GM23338 (cell line): ENCODE data around the gene TMPRSS11D. TPM values are rescaled to one million over a fixed set of nuclear protein-coding genes. Genes with fewer than 3 reads are reported as not detected.

Source experiments
- ATAC-seq: fragments of 200-7000 bp; cut with Tn5 transposase; 3 replicates; pipeline ENCODE4 v1.9.1; 2020
- DNase-seq: peaks from one replicate; pipeline ENCODE4 v3.0.0-alpha.2; 2015; ENCODE audit warnings: low spot score
- H2AFZ ChIP-seq: fragments of 200-600 bp; sonication (generic); 2 replicates; pipeline ENCODE4 v1.8.0; 2016; ENCODE audit warnings: antibody characterized with exemption, mild to moderate bottlenecking, moderate library complexity
- H3F3A ChIP-seq: fragments of 200-600 bp; sonication (generic); replicated peaks from 2 replicates; pipeline ENCODE4 v1.8.0; 2017; ENCODE audit warnings: antibody characterized with exemption, mixed run types, low read depth
- H3K27ac ChIP-seq: fragments of 200-600 bp; sonication (generic); 2 replicates; pipeline ENCODE4 v1.6.1; 2016; ENCODE audit warnings: low read depth
- H3K27me3 ChIP-seq: fragments of 200-600 bp; sonication (generic); 2 replicates; pipeline ENCODE4 v1.8.0; 2016; ENCODE audit warnings: mild to moderate bottlenecking, mixed run types, moderate library complexity; ENCODE audit not compliant: insufficient read depth
- H3K36me3 ChIP-seq: fragments of 200-600 bp; sonication (generic); 2 replicates; pipeline ENCODE4 v1.8.0; 2016; ENCODE audit warnings: mild to moderate bottlenecking; ENCODE audit not compliant: insufficient read depth
- H3K4me1 ChIP-seq: fragments of 200-600 bp; sonication (generic); 2 replicates; pipeline ENCODE4 v1.8.0; 2016; ENCODE audit warnings: mild to moderate bottlenecking, moderate library complexity; ENCODE audit not compliant: insufficient read depth
- H3K4me2 ChIP-seq: fragments of 200-600 bp; sonication (generic); 2 replicates; pipeline ENCODE4 v1.7.1; 2017; ENCODE audit warnings: mixed run types
- H3K4me3 ChIP-seq: fragments of 200-600 bp; sonication (generic); 2 replicates; pipeline ENCODE4 v1.6.1; 2016; ENCODE audit warnings: mixed run types
- H3K79me2 ChIP-seq: fragments of 200-600 bp; sonication (generic); replicated peaks from 2 replicates; pipeline ENCODE4 v1.8.0; 2017; ENCODE audit warnings: mild to moderate bottlenecking; ENCODE audit not compliant: insufficient read depth
- H3K9me2 ChIP-seq: fragments of 200-600 bp; sonication (generic); 2 replicates; pipeline ENCODE4 v1.8.0; 2017; ENCODE audit not compliant: insufficient read depth
- H4K20me1 ChIP-seq: fragments of 200-600 bp; sonication (generic); replicated peaks from 2 replicates; pipeline ENCODE4 v1.8.0; 2017; ENCODE audit warnings: mild to moderate bottlenecking; ENCODE audit not compliant: insufficient read depth
- H3K27ac Mint-ChIP-seq: 2 replicates; pipeline ENCODE4 v1.8.0; 2020; ENCODE audit warnings: inconsistent platforms, mild to moderate bottlenecking, moderate library complexity, mixed read lengths
- H3K27me3 Mint-ChIP-seq: 3 replicates; pipeline ENCODE4 v1.8.0; 2022; ENCODE audit warnings: low read depth, mild to moderate bottlenecking, moderate library complexity, mixed read lengths, inconsistent platforms; ENCODE audit not compliant: insufficient read depth, poor library complexity
- H3K36me3 Mint-ChIP-seq: 3 replicates; pipeline ENCODE4 v1.8.0; 2021; ENCODE audit warnings: low read depth, mild to moderate bottlenecking, inconsistent platforms, moderate library complexity, mixed read lengths
- H3K4me1 Mint-ChIP-seq: 3 replicates; pipeline ENCODE4 v1.8.0; 2020; ENCODE audit warnings: mild to moderate bottlenecking, inconsistent platforms, mixed read lengths
- H3K4me3 Mint-ChIP-seq: 3 replicates; pipeline ENCODE4 v1.8.0; 2021; ENCODE audit warnings: moderate library complexity, mild to moderate bottlenecking, inconsistent platforms, mixed read lengths
- H3K9me3 Mint-ChIP-seq: 3 replicates; pipeline ENCODE4 v1.8.0; 2020; ENCODE audit warnings: moderate library complexity, mild to moderate bottlenecking, inconsistent platforms, mixed read lengths
- CREB1 ChIP-seq: fragments of 250-450 bp; sonication (Bioruptor Pico); IDR thresholded peaks from 2 replicates; pipeline ENCODE4 v1.5.0; 2020; ENCODE audit warnings: low read depth, mild to moderate bottlenecking, moderate library complexity
- CTCF ChIP-seq, 2 experiments: fragments of 200-600 bp in 1 of 2; sonication (generic) in 1 of 2; conservative IDR thresholded peaks; 2 replicates each; pipeline versions ENCODE4 v1.5.1 to v1.6.1; 2016 to 2017; ENCODE audit warnings: antibody characterized with exemption in 2 of 2, low read depth in 2 of 2, mild to moderate bottlenecking in 2 of 2, moderate library complexity in 1 of 2
- ETS1 ChIP-seq: IDR thresholded peaks from 2 replicates; pipeline ENCODE4 v1.6.1; 2016; ENCODE audit warnings: antibody characterized with exemption
- EZH2 ChIP-seq: fragments of 200-600 bp; sonication (generic); IDR thresholded peaks from one replicate; pipeline ENCODE4 v1.8.0; 2017; ENCODE audit warnings: antibody characterized with exemption, mild to moderate bottlenecking, low read depth; ENCODE audit not compliant: unreplicated experiment
- EZH2phosphoT487 ChIP-seq: fragments of 200-600 bp; sonication (generic); IDR thresholded peaks from one replicate; pipeline ENCODE4 v1.8.1; 2018; ENCODE audit warnings: antibody characterized with exemption; ENCODE audit not compliant: unreplicated experiment
- JUNB ChIP-seq: IDR thresholded peaks from one replicate; pipeline ENCODE4 v1.6.1; 2016; ENCODE audit warnings: antibody characterized with exemption; ENCODE audit not compliant: unreplicated experiment
- NANOG ChIP-seq: IDR thresholded peaks from 2 replicates; pipeline ENCODE4 v1.6.1; 2016; ENCODE audit warnings: antibody characterized with exemption, borderline replicate concordance
- POLR2AphosphoS5 ChIP-seq: IDR thresholded peaks from 2 replicates; pipeline ENCODE4 v1.6.1; 2016; ENCODE audit warnings: antibody characterized with exemption, low read depth
- REST ChIP-seq: IDR thresholded peaks from one replicate; pipeline ENCODE4 v1.6.1; 2018; ENCODE audit warnings: antibody characterized with exemption; ENCODE audit not compliant: unreplicated experiment
- STAT1 ChIP-seq: IDR thresholded peaks from one replicate; pipeline ENCODE4 v1.6.1; 2016; ENCODE audit warnings: antibody characterized with exemption; ENCODE audit not compliant: unreplicated experiment
- ZNF114 ChIP-seq: fragments of 250-450 bp; sonication (Bioruptor Pico); IDR thresholded peaks from 2 replicates; pipeline ENCODE4 v1.5.0; 2020; ENCODE audit warnings: mild to moderate bottlenecking, moderate library complexity
- ZNF331 ChIP-seq: fragments of 250-450 bp; sonication (Bioruptor Pico); IDR thresholded peaks from 2 replicates; pipeline ENCODE4 v1.5.0; 2020; ENCODE audit warnings: low read depth, mild to moderate bottlenecking, moderate library complexity
- ZNF462 ChIP-seq: fragments of 250-450 bp; sonication (Bioruptor Pico); IDR thresholded peaks from 2 replicates; pipeline ENCODE4 v1.5.0; 2020; ENCODE audit warnings: mild to moderate bottlenecking, moderate library complexity
- polyA plus RNA-seq: library from polyadenylated mRNA; unstranded; fragments of >200 nt; fragmentation: Nextera tagmentation; extraction: Ambion mirVana; gene quantifications from 2 replicates; pipeline ENCODE4 v1.2.1, GENCODE V29; 2016
- total RNA-seq: library from RNA; depleted of rRNA; stranded (reverse); fragments of >200 nt; shearing (Covaris generic); gene quantifications from 2 replicates; pipeline ENCODE4 v1.2.3, GENCODE V29; 2014

Gene TMPRSS11D
- total and polyA plus RNA-seq, 2 experiments from 2014 or later, result not detected

GRCh38 chr4:67796810-67797209 is 87.0 kb downstream of the TMPRSS11D start:
- ATAC-seq (no peak), DNase-seq (no peak)
- TF ChIP-seq EZH2 (no peak), CREB1 (no peak), CTCF (conservative IDR thresholded peaks at IDR 0.05; ENCODE audit: low read depth in 2 of 2) (no peak), ZNF462 (CRISPR knock-in tag) (no peak), STAT1 (no peak), ETS1 (no peak), ZNF114 (CRISPR knock-in tag) (no peak), POLR2AphosphoS5 (no peak), ZNF331 (CRISPR knock-in tag) (no peak), EZH2phosphoT487 (no peak), NANOG (no peak), REST (no peak), JUNB (no peak)
- Histone ChIP-seq H4K20me1 (no peaks in the 10 kb centered on the region), H3K4me1 (no peaks in the 10 kb centered on the region), H3K4me3 (no peak overlapping the region), H3K4me2 (no peak overlapping the region), H2AFZ (no peak overlapping the region), H3K36me3 (no peaks in the 10 kb centered on the region), H3K27me3 (no peaks in the 10 kb centered on the region), H3K27ac (no peak overlapping the region), H3K9me2 (no peaks in the 10 kb centered on the region), H3F3A (no peaks in the 10 kb centered on the region), H3K79me2 (no peaks in the 10 kb centered on the region)
- Mint-ChIP-seq H3K4me1 (no peaks in the 10 kb centered on the region), H3K27me3 (no peaks in the 10 kb centered on the region), H3K27ac (no peak overlapping the region), H3K36me3 (no peaks in the 10 kb centered on the region), H3K9me3 (no peaks in the 10 kb centered on the region), H3K4me3 (no peak overlapping the region)
